ENCODE results near the gene C9orf152. TPM values are rescaled to one million over a fixed set of nuclear protein-coding genes. Genes with fewer than 3 reads are reported as not detected.

The C9orf152 gene
- total and polyA plus RNA-seq, 2 of the 13 experiments (the other 11 are each of a cell fraction or from before 2014, with no cell fraction given), result 0.24 to 0.48 TPM

DNA sequence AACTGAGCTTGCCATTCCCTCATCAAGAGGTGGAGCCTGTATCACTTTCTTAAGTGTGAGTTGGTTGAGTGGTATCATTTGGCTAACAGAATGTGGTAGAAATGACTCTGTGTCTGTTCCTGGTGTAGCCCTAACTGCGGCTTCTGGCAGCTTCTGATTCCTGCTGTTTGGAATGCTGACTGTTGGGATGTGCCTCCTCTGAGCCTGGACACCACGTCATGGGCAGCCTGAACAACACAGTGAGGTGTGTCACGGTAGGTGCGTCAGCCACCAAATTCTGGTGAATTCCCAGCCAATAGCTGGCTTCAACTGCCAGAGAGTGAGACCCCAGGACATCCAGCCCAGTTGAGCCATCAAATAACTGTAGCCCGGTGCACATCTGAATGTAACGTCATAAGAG, 6.1 kb upstream of the C9orf152 start (continued):
- TF ChIP-seq KMT2A (CRISPR knock-in tag; IDR thresholded peaks at IDR 0.05) (0 out of 2 replicates have a peak, but pooled peaks have one; percentile 8), ZNF234 (CRISPR knock-in tag; conservative IDR thresholded peaks at IDR 0.05) (no peak), CREB1 (IDR thresholded peaks at IDR 0.05) (peak; percentile 76), CREB1 (CRISPR knock-in tag; IDR thresholded peaks at IDR 0.05) (no peak), GFI1 (CRISPR knock-in tag; IDR thresholded peaks at IDR 0.05; ENCODE audit: borderline replicate concordance) (0 out of 2 replicates have a peak, but pooled peaks have one; percentile 3), ZNF510 (CRISPR knock-in tag; IDR thresholded peaks at IDR 0.05; ENCODE audit: low read depth) (0 out of 2 replicates have a peak, but pooled peaks have one; percentile 12), ZBTB21 (CRISPR knock-in tag; IDR thresholded peaks at IDR 0.05) (peak; percentile 52; the same call in 1 of the 2 replicates)
- TF ChIP-seq, protein P1, sequence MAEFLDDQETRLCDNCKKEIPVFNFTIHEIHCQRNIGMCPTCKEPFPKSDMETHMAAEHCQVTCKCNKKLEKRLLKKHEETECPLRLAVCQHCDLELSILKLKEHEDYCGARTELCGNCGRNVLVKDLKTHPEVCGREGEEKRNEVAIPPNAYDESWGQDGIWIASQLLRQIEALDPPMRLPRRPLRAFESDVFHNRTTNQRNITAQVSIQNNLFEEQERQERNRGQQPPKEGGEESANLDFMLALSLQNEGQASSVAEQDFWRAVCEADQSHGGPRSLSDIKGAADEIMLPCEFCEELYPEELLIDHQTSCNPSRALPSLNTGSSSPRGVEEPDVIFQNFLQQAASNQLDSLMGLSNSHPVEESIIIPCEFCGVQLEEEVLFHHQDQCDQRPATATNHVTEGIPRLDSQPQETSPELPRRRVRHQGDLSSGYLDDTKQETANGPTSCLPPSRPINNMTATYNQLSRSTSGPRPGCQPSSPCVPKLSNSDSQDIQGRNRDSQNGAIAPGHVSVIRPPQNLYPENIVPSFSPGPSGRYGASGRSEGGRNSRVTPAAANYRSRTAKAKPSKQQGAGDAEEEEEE (CRISPR knock-in tag; IDR thresholded peaks at IDR 0.05; ENCODE audit: borderline replicate concordance), result no peak
- TF ChIP-seq, protein P2, sequence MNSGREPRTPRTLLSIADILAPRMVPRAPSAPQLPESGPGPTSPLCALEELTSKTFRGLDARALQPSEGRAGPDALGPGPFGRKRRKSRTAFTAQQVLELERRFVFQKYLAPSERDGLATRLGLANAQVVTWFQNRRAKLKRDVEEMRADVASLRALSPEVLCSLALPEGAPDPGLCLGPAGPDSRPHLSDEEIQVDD (CRISPR knock-in tag; IDR thresholded peaks at IDR 0.05; ENCODE audit: borderline replicate concordance), result 0 out of 2 replicates have a peak, but pooled peaks have one; percentile 26
- TF ChIP-seq, protein P3, sequence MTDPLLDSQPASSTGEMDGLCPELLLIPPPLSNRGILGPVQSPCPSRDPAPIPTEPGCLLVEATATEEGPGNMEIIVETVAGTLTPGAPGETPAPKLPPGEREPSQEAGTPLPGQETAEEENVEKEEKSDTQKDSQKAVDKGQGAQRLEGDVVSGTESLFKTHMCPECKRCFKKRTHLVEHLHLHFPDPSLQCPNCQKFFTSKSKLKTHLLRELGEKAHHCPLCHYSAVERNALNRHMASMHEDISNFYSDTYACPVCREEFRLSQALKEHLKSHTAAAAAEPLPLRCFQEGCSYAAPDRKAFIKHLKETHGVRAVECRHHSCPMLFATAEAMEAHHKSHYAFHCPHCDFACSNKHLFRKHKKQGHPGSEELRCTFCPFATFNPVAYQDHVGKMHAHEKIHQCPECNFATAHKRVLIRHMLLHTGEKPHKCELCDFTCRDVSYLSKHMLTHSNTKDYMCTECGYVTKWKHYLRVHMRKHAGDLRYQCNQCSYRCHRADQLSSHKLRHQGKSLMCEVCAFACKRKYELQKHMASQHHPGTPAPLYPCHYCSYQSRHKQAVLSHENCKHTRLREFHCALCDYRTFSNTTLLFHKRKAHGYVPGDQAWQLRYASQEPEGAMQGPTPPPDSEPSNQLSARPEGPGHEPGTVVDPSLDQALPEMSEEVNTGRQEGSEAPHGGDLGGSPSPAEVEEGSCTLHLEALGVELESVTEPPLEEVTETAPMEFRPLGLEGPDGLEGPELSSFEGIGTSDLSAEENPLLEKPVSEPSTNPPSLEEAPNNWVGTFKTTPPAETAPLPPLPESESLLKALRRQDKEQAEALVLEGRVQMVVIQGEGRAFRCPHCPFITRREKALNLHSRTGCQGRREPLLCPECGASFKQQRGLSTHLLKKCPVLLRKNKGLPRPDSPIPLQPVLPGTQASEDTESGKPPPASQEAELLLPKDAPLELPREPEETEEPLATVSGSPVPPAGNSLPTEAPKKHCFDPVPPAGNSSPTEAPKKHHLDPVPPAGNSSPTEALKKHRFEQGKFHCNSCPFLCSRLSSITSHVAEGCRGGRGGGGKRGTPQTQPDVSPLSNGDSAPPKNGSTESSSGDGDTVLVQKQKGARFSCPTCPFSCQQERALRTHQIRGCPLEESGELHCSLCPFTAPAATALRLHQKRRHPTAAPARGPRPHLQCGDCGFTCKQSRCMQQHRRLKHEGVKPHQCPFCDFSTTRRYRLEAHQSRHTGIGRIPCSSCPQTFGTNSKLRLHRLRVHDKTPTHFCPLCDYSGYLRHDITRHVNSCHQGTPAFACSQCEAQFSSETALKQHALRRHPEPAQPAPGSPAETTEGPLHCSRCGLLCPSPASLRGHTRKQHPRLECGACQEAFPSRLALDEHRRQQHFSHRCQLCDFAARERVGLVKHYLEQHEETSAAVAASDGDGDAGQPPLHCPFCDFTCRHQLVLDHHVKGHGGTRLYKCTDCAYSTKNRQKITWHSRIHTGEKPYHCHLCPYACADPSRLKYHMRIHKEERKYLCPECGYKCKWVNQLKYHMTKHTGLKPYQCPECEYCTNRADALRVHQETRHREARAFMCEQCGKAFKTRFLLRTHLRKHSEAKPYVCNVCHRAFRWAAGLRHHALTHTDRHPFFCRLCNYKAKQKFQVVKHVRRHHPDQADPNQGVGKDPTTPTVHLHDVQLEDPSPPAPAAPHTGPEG (CRISPR knock-in tag; IDR thresholded peaks at IDR 0.05), result 0 out of 2 replicates have a peak, but pooled peaks have one; percentile 1
- TF ChIP-seq, protein P4, sequence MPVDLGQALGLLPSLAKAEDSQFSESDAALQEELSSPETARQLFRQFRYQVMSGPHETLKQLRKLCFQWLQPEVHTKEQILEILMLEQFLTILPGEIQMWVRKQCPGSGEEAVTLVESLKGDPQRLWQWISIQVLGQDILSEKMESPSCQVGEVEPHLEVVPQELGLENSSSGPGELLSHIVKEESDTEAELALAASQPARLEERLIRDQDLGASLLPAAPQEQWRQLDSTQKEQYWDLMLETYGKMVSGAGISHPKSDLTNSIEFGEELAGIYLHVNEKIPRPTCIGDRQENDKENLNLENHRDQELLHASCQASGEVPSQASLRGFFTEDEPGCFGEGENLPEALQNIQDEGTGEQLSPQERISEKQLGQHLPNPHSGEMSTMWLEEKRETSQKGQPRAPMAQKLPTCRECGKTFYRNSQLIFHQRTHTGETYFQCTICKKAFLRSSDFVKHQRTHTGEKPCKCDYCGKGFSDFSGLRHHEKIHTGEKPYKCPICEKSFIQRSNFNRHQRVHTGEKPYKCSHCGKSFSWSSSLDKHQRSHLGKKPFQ (CRISPR knock-in tag; IDR thresholded peaks at IDR 0.05; ENCODE audit: insufficient replicate concordance), result no peak

Measured in HepG2 (cell line).